Activated CD4-positive, alpha-beta T cell treated with anti-CD3 and anti-CD28 coated beads, Interleukin-2, amount 50 U/mL, for 1 hour (primary cell): ENCODE data around the gene ZNF462.
"Not testable (repeated sequence)": the region's sequence is repeated elsewhere in the genome, so short reads cannot be mapped to it uniquely, and the experiment has no call there.

ENCODE experiments used
- DNase-seq: peaks from one replicate; pipeline ENCODE4 v3.0.0-alpha.2; 2020

ZNF462 gene

GRCh38 chr9:106887066-106887465 is 24.1 kb downstream of the ZNF462 start:
- no peak for DNase-seq

GRCh38 chr9:106889061-106889590 is 26.2 kb downstream of the ZNF462 start:
- DNase-seq, result no peak

GRCh38 chr9:106890608-106891007 is 27.6 kb downstream of the ZNF462 start:
- DNase-seq, result no peak

GRCh38 chr9:106891286-106891685 is 28.3 kb downstream of the ZNF462 start:
- DNase-seq, result no peak

- DNase-seq, result no peak
Observed at GRCh38 chr9:106892632-106893031, 29.7 kb downstream of the ZNF462 start.

GRCh38 chr9:106893088-106893487 is 30.1 kb downstream of the ZNF462 start:
- no peak for DNase-seq

- DNase-seq, result no peak
Observed at GRCh38 chr9:106896695-106897094, 33.7 kb downstream of the ZNF462 start.

- DNase-seq, result no peak
Observed at GRCh38 chr9:106897236-106897635, 34.3 kb downstream of the ZNF462 start.

- DNase-seq, result no peak
Observed at GRCh38 chr9:106897751-106898150, 34.8 kb downstream of the ZNF462 start.

GRCh38 chr9:106900523-106900922 is 37.6 kb downstream of the ZNF462 start:
- DNase-seq, result not testable (repeated sequence)

GRCh38 chr9:106906129-106906528 is 43.2 kb downstream of the ZNF462 start:
- DNase-seq, result no peak

- no peak for DNase-seq
Observed at GRCh38 chr9:106911951-106912350, 49.0 kb downstream of the ZNF462 start.

- no peak for DNase-seq
Observed at GRCh38 chr9:106913276-106913675, 50.3 kb downstream of the ZNF462 start.

GRCh38 chr9:106915851-106916250 is 52.9 kb downstream of the ZNF462 start:
- no peak for DNase-seq

- no peak for DNase-seq
Observed at GRCh38 chr9:106916466-106917235, 53.7 kb downstream of the ZNF462 start.

- no peak for DNase-seq
Observed at GRCh38 chr9:106918825-106919509, 56.0 kb downstream of the ZNF462 start.

- no peak for DNase-seq
Observed at GRCh38 chr9:106920091-106920490, 57.1 kb downstream of the ZNF462 start.

GRCh38 chr9:106920701-106921283 is 57.8 kb downstream of the ZNF462 start:
- DNase-seq, result no peak

GRCh38 chr9:106921341-106921899 is 58.5 kb downstream of the ZNF462 start:
- no peak for DNase-seq

- DNase-seq, result no peak
Observed at GRCh38 chr9:106922026-106922425, 59.1 kb downstream of the ZNF462 start.

GRCh38 chr9:106925392-106925791 is 62.4 kb downstream of the ZNF462 start:
- DNase-seq, result no peak

GRCh38 chr9:106927916-106928315 is 65.0 kb downstream of the ZNF462 start:
- no peak for DNase-seq

- DNase-seq, result no peak
Observed at GRCh38 chr9:106928350-106928749, 65.4 kb downstream of the ZNF462 start.
